HCT116 (cell line): ENCODE measurements around the gene POP4. TPM values are rescaled to one million over a fixed set of nuclear protein-coding genes. Genes with fewer than 3 reads are reported as not detected.

Experiments used
- ATAC-seq: fragments of 200-7000 bp; cut with Tn5 transposase; 2 replicates; pipeline ENCODE4 v1.9.1; 2020; ENCODE audit warnings: mild to moderate bottlenecking, moderate library complexity
- BruUV-seq: library from RNA; stranded (reverse); fragments of 400-500 nt; replicated peaks from 2 replicates; lab custom pipeline; 2021; lab: Mats Ljungman, UMichigan
- CTCF ChIA-PET: fragments of 300-600 bp; sonication (Branson Sonifier 250); formaldehyde crosslinking; loops from one replicate; lab custom pipeline; 2021; ENCODE audit warnings: antibody characterized with exemption; lab: Charles Lee
- POLR2A ChIA-PET: fragments of 300-600, 350-600 bp; sonication (Branson Sonifier 250); formaldehyde crosslinking; loops from one replicate; lab custom pipeline; 2021; ENCODE audit warnings: antibody characterized with exemption; lab: Charles Lee
- RAD21 ChIA-PET, 2 experiments: fragments of 300-600 bp; sonication (Branson Sonifier 250); formaldehyde crosslinking; loops; one replicate each; lab custom pipeline; 2023; ENCODE audit warnings: low total read pairs in 2 of 2; ENCODE audit not compliant: uncharacterized antibody in 2 of 2, unreplicated experiment in 2 of 2, low non-redundant PET in 1 of 2; lab: Charles Lee
- DNase-seq: peaks from one replicate; pipeline ENCODE4 v3.0.0-alpha.2; 2010; ENCODE audit warnings: low read depth, low spot score
- H2AFZ ChIP-seq: fragments of 200-600 bp; shearing (Covaris generic), sonication (generic); 2 replicates; pipeline ENCODE4 v1.6.1; 2017; ENCODE audit warnings: low read depth, mixed run types, mixed read lengths, antibody characterized with exemption, low read length; ENCODE audit not compliant: poor library complexity, severe bottlenecking
- H3K27ac ChIP-seq: 2 replicates; pipeline ENCODE4 v1.5.1; 2012; ENCODE audit warnings: low read depth, low read length
- H3K27me3 ChIP-seq: fragments of 200-600 bp; sonication (generic); 2 replicates; pipeline ENCODE4 v1.6.1; 2016; ENCODE audit warnings: mixed run types, low read length, mixed read lengths; ENCODE audit not compliant: insufficient read depth
- H3K36me3 ChIP-seq, 2 experiments: fragments of 200-500 bp in 1 of 2; fragments of 200-600 bp in 1 of 2; sonication (Bioruptor generic) in 1 of 2; sonication (generic) in 1 of 2; 2 replicates each; pipeline versions ENCODE4 v1.5.1 to v1.6.1; 2014 to 2016; ENCODE audit warnings: low read length in 2 of 2, inconsistent platforms in 1 of 2, mixed read lengths in 1 of 2, mixed run types in 1 of 2; ENCODE audit not compliant: insufficient read depth in 2 of 2, control insufficient read depth in 1 of 2
- H3K4me1 ChIP-seq, 2 experiments: fragments of 200-600 bp in 1 of 2; sonication (generic) in 1 of 2; 2 replicates each; pipeline versions ENCODE4 v1.5.1 to v1.6.1; 2012 to 2017; ENCODE audit warnings: low read length in 2 of 2, inconsistent platforms in 1 of 2, mild to moderate bottlenecking in 1 of 2, mixed read lengths in 1 of 2, mixed run types in 1 of 2, moderate library complexity in 1 of 2; ENCODE audit not compliant: insufficient read depth in 2 of 2, control insufficient read depth in 1 of 2
- H3K4me2 ChIP-seq: fragments of 200-600 bp; sonication (generic); 2 replicates; pipeline ENCODE4 v1.6.1; 2017; ENCODE audit warnings: mixed run types, low read length, mixed read lengths
- H3K4me3 ChIP-seq, 2 experiments: fragments of 200-600 bp in 1 of 2; sonication (generic) in 1 of 2; replicated peaks in 1 of 2; 2 replicates each; pipeline ENCODE4 v1.5.1; 2011 to 2016; ENCODE audit warnings: low read length in 2 of 2, control low read depth in 1 of 2, low read depth in 1 of 2, mild to moderate bottlenecking in 1 of 2, mixed read lengths in 1 of 2, mixed run types in 1 of 2
- H3K79me2 ChIP-seq: fragments of 200-600 bp; sonication (generic); 2 replicates; pipeline ENCODE4 v1.6.1; 2017; ENCODE audit warnings: mild to moderate bottlenecking, mixed run types, low read length, moderate library complexity, mixed read lengths; ENCODE audit not compliant: insufficient read depth
- H3K9ac ChIP-seq: fragments of 200-600 bp; sonication (generic); 2 replicates; pipeline ENCODE4 v1.6.1; 2016; ENCODE audit warnings: low read length, mixed read lengths
- H3K9me2 ChIP-seq: fragments of 200-600 bp; sonication (generic), shearing (Covaris generic); 2 replicates; pipeline ENCODE4 v1.6.1; 2017; ENCODE audit warnings: mixed run types, mild to moderate bottlenecking, moderate library complexity; ENCODE audit not compliant: insufficient read depth
- H3K9me3 ChIP-seq, 2 experiments: fragments of 200-500 bp in 1 of 2; fragments of 200-600 bp in 1 of 2; sonication (Bioruptor generic) in 1 of 2; sonication (generic) in 1 of 2; 2 replicates each; pipeline ENCODE4 v1.6.1; 2014 to 2017; ENCODE audit warnings: low read length in 2 of 2, mixed read lengths in 2 of 2, inconsistent platforms in 1 of 2, low read depth in 1 of 2, mild to moderate bottlenecking in 1 of 2, mixed run types in 1 of 2, moderate library complexity in 1 of 2; ENCODE audit not compliant: control insufficient read depth in 1 of 2, insufficient read depth in 1 of 2
- H4K20me1 ChIP-seq: fragments of 200-600 bp; sonication (generic), shearing (Covaris generic); 2 replicates; pipeline ENCODE4 v1.6.1; 2017; ENCODE audit warnings: mixed run types, mild to moderate bottlenecking, moderate library complexity; ENCODE audit not compliant: insufficient read depth
- ATF3 ChIP-seq: IDR thresholded peaks from 2 replicates; pipeline ENCODE4 v1.6.1; 2012
- CBX3 ChIP-seq: IDR thresholded peaks from 2 replicates; pipeline ENCODE4 v1.6.1; 2012; ENCODE audit warnings: low read depth
- EGR1 ChIP-seq: IDR thresholded peaks from 2 replicates; pipeline ENCODE4 v1.6.1; 2012; ENCODE audit warnings: low read depth
- ELF1 ChIP-seq: IDR thresholded peaks from 2 replicates; pipeline ENCODE4 v1.6.1; 2012; ENCODE audit warnings: low read depth, borderline replicate concordance
- EZH2phosphoT487 ChIP-seq: fragments of 200-600 bp; IDR thresholded peaks from 2 replicates; pipeline ENCODE4 v1.6.1; 2018; ENCODE audit warnings: antibody characterized with exemption, borderline replicate concordance
- FOSL1 ChIP-seq: IDR thresholded peaks from 2 replicates; pipeline ENCODE4 v1.6.1; 2012; ENCODE audit warnings: low read depth
- JUND ChIP-seq: IDR thresholded peaks from 2 replicates; pipeline ENCODE4 v1.6.1; 2012
- POLR2A ChIP-seq: IDR thresholded peaks from 2 replicates; pipeline ENCODE4 v1.7.0; 2011; ENCODE audit warnings: borderline replicate concordance; ENCODE audit not compliant: insufficient read depth, insufficient read length; ENCODE audit errors: extremely low read depth
- RAD21 ChIP-seq: IDR thresholded peaks from 2 replicates; pipeline ENCODE4 v1.6.1; 2012; ENCODE audit warnings: low read depth, mild to moderate bottlenecking
- REST ChIP-seq: IDR thresholded peaks from 2 replicates; pipeline ENCODE4 v1.6.1; 2012; ENCODE audit warnings: low read depth
- SIN3A ChIP-seq: IDR thresholded peaks from 2 replicates; pipeline ENCODE4 v1.6.1; 2012; ENCODE audit warnings: low read depth
- SRF ChIP-seq: IDR thresholded peaks from 2 replicates; pipeline ENCODE4 v1.6.1; 2012; ENCODE audit warnings: low read depth
- TCF7L2 ChIP-seq: IDR thresholded peaks from 2 replicates; pipeline ENCODE4 v1.7.0; 2011; ENCODE audit warnings: borderline replicate concordance, inconsistent platforms; ENCODE audit not compliant: insufficient read depth, insufficient read length; ENCODE audit errors: extremely low read depth
- ZFX ChIP-seq: fragments of 450-650 bp; IDR thresholded peaks from 2 replicates; pipeline ENCODE4 v1.6.1; 2017
- intact Hi-C: fragments of 100-400 bp; cut with micrococcal nuclease; formaldehyde crosslinking; loops from 2 replicates; pipeline ENCODE4 v1.10.0; 2022
- total RNA-seq: library from RNA; stranded (reverse); gene quantifications from one replicate; pipeline ENCODE4 v1.2.1, GENCODE V29; 2021; ENCODE audit not compliant: unreplicated experiment

The POP4 gene
- total RNA-seq, 1 experiment from 2014 or later = 61.2 TPM

- POLR2A ChIA-PET = no interaction called here
- H2AFZ ChIP-seq = no peak overlapping the region
- no peaks in the 10 kb centered on the region for H3K79me2 ChIP-seq
- no peak overlapping the region for H3K4me3 ChIP-seq
- H3K9me3 ChIP-seq = no peaks in the 10 kb centered on the region
- BruUV-seq = no TSS peak
- no peaks in the 10 kb centered on the region for H3K36me3 ChIP-seq
- ATAC-seq = no peak
- no peak for TF ChIP-seq JUND
- TF ChIP-seq POLR2A = no peak
- no peak for TF ChIP-seq TCF7L2
- TF ChIP-seq FOSL1 = no peak
- no peak for TF ChIP-seq ZFX
- no peak for TF ChIP-seq SIN3A
- TF ChIP-seq REST = no peak
- no peak for TF ChIP-seq EZH2phosphoT487
- no peak for TF ChIP-seq SRF
- TF ChIP-seq EGR1 = no peak
- no peak for TF ChIP-seq CBX3
- TF ChIP-seq RAD21 = no peak
- no peak for TF ChIP-seq ELF1
- TF ChIP-seq ATF3 = no peak
- DNase-seq = no peak
- H3K27ac ChIP-seq = no peak overlapping the region
- RAD21 ChIA-PET = no interaction called here
- intact Hi-C loops = no loop called here
- CTCF ChIA-PET = no interaction called here
- H3K9me2 ChIP-seq = no peaks in the 10 kb centered on the region
- H3K27me3 ChIP-seq = peaks cover 42% of the 10 kb centered on the region
- H3K9ac ChIP-seq = no peak overlapping the region
- no peaks in the 10 kb centered on the region for H3K4me1 ChIP-seq
- no peaks in the 10 kb centered on the region for H4K20me1 ChIP-seq
- H3K4me2 ChIP-seq = no peak overlapping the region
These were observed 41.5 kb upstream of the POP4 start for GRCh38 chr19:29564574-29565005.
